GM23338 (cell line): ENCODE results near the gene SERPINE2. TPM values are rescaled to one million over a fixed set of nuclear protein-coding genes. Genes with fewer than 3 reads are reported as not detected.
A peak's percentile ranks its signal among the peaks of the same experiment; 100 is the strongest.

Experiments used
- ATAC-seq: fragments of 200-7000 bp; cut with Tn5 transposase; 3 replicates; pipeline ENCODE4 v1.9.1; 2020
- DNase-seq: peaks from one replicate; pipeline ENCODE4 v3.0.0-alpha.2; 2015; ENCODE audit warnings: low spot score
- H2AFZ ChIP-seq: fragments of 200-600 bp; sonication (generic); 2 replicates; pipeline ENCODE4 v1.8.0; 2016; ENCODE audit warnings: antibody characterized with exemption, mild to moderate bottlenecking, moderate library complexity
- H3F3A ChIP-seq: fragments of 200-600 bp; sonication (generic); replicated peaks from 2 replicates; pipeline ENCODE4 v1.8.0; 2017; ENCODE audit warnings: antibody characterized with exemption, mixed run types, low read depth
- H3K27ac ChIP-seq: fragments of 200-600 bp; sonication (generic); 2 replicates; pipeline ENCODE4 v1.6.1; 2016; ENCODE audit warnings: low read depth
- H3K27me3 ChIP-seq: fragments of 200-600 bp; sonication (generic); 2 replicates; pipeline ENCODE4 v1.8.0; 2016; ENCODE audit warnings: mild to moderate bottlenecking, mixed run types, moderate library complexity; ENCODE audit not compliant: insufficient read depth
- H3K36me3 ChIP-seq: fragments of 200-600 bp; sonication (generic); 2 replicates; pipeline ENCODE4 v1.8.0; 2016; ENCODE audit warnings: mild to moderate bottlenecking; ENCODE audit not compliant: insufficient read depth
- H3K4me1 ChIP-seq: fragments of 200-600 bp; sonication (generic); 2 replicates; pipeline ENCODE4 v1.8.0; 2016; ENCODE audit warnings: mild to moderate bottlenecking, moderate library complexity; ENCODE audit not compliant: insufficient read depth
- H3K4me2 ChIP-seq: fragments of 200-600 bp; sonication (generic); 2 replicates; pipeline ENCODE4 v1.7.1; 2017; ENCODE audit warnings: mixed run types
- H3K4me3 ChIP-seq: fragments of 200-600 bp; sonication (generic); 2 replicates; pipeline ENCODE4 v1.6.1; 2016; ENCODE audit warnings: mixed run types
- H3K79me2 ChIP-seq: fragments of 200-600 bp; sonication (generic); replicated peaks from 2 replicates; pipeline ENCODE4 v1.8.0; 2017; ENCODE audit warnings: mild to moderate bottlenecking; ENCODE audit not compliant: insufficient read depth
- H3K9me2 ChIP-seq: fragments of 200-600 bp; sonication (generic); 2 replicates; pipeline ENCODE4 v1.8.0; 2017; ENCODE audit not compliant: insufficient read depth
- H4K20me1 ChIP-seq: fragments of 200-600 bp; sonication (generic); replicated peaks from 2 replicates; pipeline ENCODE4 v1.8.0; 2017; ENCODE audit warnings: mild to moderate bottlenecking; ENCODE audit not compliant: insufficient read depth
- H3K27ac Mint-ChIP-seq: 2 replicates; pipeline ENCODE4 v1.8.0; 2020; ENCODE audit warnings: inconsistent platforms, mild to moderate bottlenecking, moderate library complexity, mixed read lengths
- H3K27me3 Mint-ChIP-seq: 3 replicates; pipeline ENCODE4 v1.8.0; 2022; ENCODE audit warnings: low read depth, mild to moderate bottlenecking, moderate library complexity, mixed read lengths, inconsistent platforms; ENCODE audit not compliant: insufficient read depth, poor library complexity
- H3K36me3 Mint-ChIP-seq: 3 replicates; pipeline ENCODE4 v1.8.0; 2021; ENCODE audit warnings: low read depth, mild to moderate bottlenecking, inconsistent platforms, moderate library complexity, mixed read lengths
- H3K4me1 Mint-ChIP-seq: 3 replicates; pipeline ENCODE4 v1.8.0; 2020; ENCODE audit warnings: mild to moderate bottlenecking, inconsistent platforms, mixed read lengths
- H3K4me3 Mint-ChIP-seq: 3 replicates; pipeline ENCODE4 v1.8.0; 2021; ENCODE audit warnings: moderate library complexity, mild to moderate bottlenecking, inconsistent platforms, mixed read lengths
- H3K9me3 Mint-ChIP-seq: 3 replicates; pipeline ENCODE4 v1.8.0; 2020; ENCODE audit warnings: moderate library complexity, mild to moderate bottlenecking, inconsistent platforms, mixed read lengths
- CREB1 ChIP-seq: fragments of 250-450 bp; sonication (Bioruptor Pico); IDR thresholded peaks from 2 replicates; pipeline ENCODE4 v1.5.0; 2020; ENCODE audit warnings: low read depth, mild to moderate bottlenecking, moderate library complexity
- CTCF ChIP-seq, 2 experiments: fragments of 200-600 bp in 1 of 2; sonication (generic) in 1 of 2; conservative IDR thresholded peaks; 2 replicates each; pipeline versions ENCODE4 v1.5.1 to v1.6.1; 2016 to 2017; ENCODE audit warnings: antibody characterized with exemption in 2 of 2, low read depth in 2 of 2, mild to moderate bottlenecking in 2 of 2, moderate library complexity in 1 of 2
- ETS1 ChIP-seq: IDR thresholded peaks from 2 replicates; pipeline ENCODE4 v1.6.1; 2016; ENCODE audit warnings: antibody characterized with exemption
- EZH2 ChIP-seq: fragments of 200-600 bp; sonication (generic); IDR thresholded peaks from one replicate; pipeline ENCODE4 v1.8.0; 2017; ENCODE audit warnings: antibody characterized with exemption, mild to moderate bottlenecking, low read depth; ENCODE audit not compliant: unreplicated experiment
- EZH2phosphoT487 ChIP-seq: fragments of 200-600 bp; sonication (generic); IDR thresholded peaks from one replicate; pipeline ENCODE4 v1.8.1; 2018; ENCODE audit warnings: antibody characterized with exemption; ENCODE audit not compliant: unreplicated experiment
- JUNB ChIP-seq: IDR thresholded peaks from one replicate; pipeline ENCODE4 v1.6.1; 2016; ENCODE audit warnings: antibody characterized with exemption; ENCODE audit not compliant: unreplicated experiment
- NANOG ChIP-seq: IDR thresholded peaks from 2 replicates; pipeline ENCODE4 v1.6.1; 2016; ENCODE audit warnings: antibody characterized with exemption, borderline replicate concordance
- POLR2AphosphoS5 ChIP-seq: IDR thresholded peaks from 2 replicates; pipeline ENCODE4 v1.6.1; 2016; ENCODE audit warnings: antibody characterized with exemption, low read depth
- REST ChIP-seq: IDR thresholded peaks from one replicate; pipeline ENCODE4 v1.6.1; 2018; ENCODE audit warnings: antibody characterized with exemption; ENCODE audit not compliant: unreplicated experiment
- STAT1 ChIP-seq: IDR thresholded peaks from one replicate; pipeline ENCODE4 v1.6.1; 2016; ENCODE audit warnings: antibody characterized with exemption; ENCODE audit not compliant: unreplicated experiment
- ZNF114 ChIP-seq: fragments of 250-450 bp; sonication (Bioruptor Pico); IDR thresholded peaks from 2 replicates; pipeline ENCODE4 v1.5.0; 2020; ENCODE audit warnings: mild to moderate bottlenecking, moderate library complexity
- ZNF331 ChIP-seq: fragments of 250-450 bp; sonication (Bioruptor Pico); IDR thresholded peaks from 2 replicates; pipeline ENCODE4 v1.5.0; 2020; ENCODE audit warnings: low read depth, mild to moderate bottlenecking, moderate library complexity
- ZNF462 ChIP-seq: fragments of 250-450 bp; sonication (Bioruptor Pico); IDR thresholded peaks from 2 replicates; pipeline ENCODE4 v1.5.0; 2020; ENCODE audit warnings: mild to moderate bottlenecking, moderate library complexity
- polyA plus RNA-seq: library from polyadenylated mRNA; unstranded; fragments of >200 nt; fragmentation: Nextera tagmentation; extraction: Ambion mirVana; gene quantifications from 2 replicates; pipeline ENCODE4 v1.2.1, GENCODE V29; 2016
- total RNA-seq: library from RNA; depleted of rRNA; stranded (reverse); fragments of >200 nt; shearing (Covaris generic); gene quantifications from 2 replicates; pipeline ENCODE4 v1.2.3, GENCODE V29; 2014

The SERPINE2 gene
- total and polyA plus RNA-seq, 2 experiments from 2014 or later = 38.6 to 44.2 TPM

GRCh38 chr2:223957092-223957851 is 81.8 kb downstream of the SERPINE2 start, which contains the start of gene MRPL44:
TSS of gene MRPL44 (plus strand) at chr2:223957463. CDS start at chr2:223957473, 10 bp downstream.
- Histone ChIP-seq H3K27me3 (no peaks in the 10 kb centered on the region), H4K20me1 (peaks cover 25% of the 10 kb centered on the region; the same call in 1 of the 2 replicates), H3K36me3 (peaks cover 10% of the 10 kb centered on the region; the same call in 1 of the 2 replicates), H3K27ac (peak within 1 kb of the TSS; percentile 73; the same call in 1 of the 2 replicates), H3K79me2 (peaks cover 50% of the 10 kb centered on the region), H3K4me3 (peak within 1 kb of the TSS; percentile 70), H3K4me1 (peaks cover 41% of the 10 kb centered on the region), H3F3A (no peaks in the 10 kb centered on the region), H3K9me2 (no peaks in the 10 kb centered on the region), H3K4me2 (peak within 1 kb of the TSS; percentile 86), H2AFZ (peak within 1 kb of the TSS; percentile 86)
- DNase-seq (peak; percentile 98), ATAC-seq (peak; percentile 99)
- Mint-ChIP-seq H3K9me3 (no peaks in the 10 kb centered on the region), H3K36me3 (peaks cover 28% of the 10 kb centered on the region), H3K4me1 (peaks cover 33% of the 10 kb centered on the region), H3K27ac (peak within 1 kb of the TSS; percentile 98), H3K27me3 (peaks cover 6% of the 10 kb centered on the region), H3K4me3 (peak within 1 kb of the TSS; percentile 97)
- TF ChIP-seq STAT1 (no peak), JUNB (no peak), POLR2AphosphoS5 (peak; percentile 88), REST (no peak), EZH2 (no peak), ZNF114 (CRISPR knock-in tag) (no peak), ETS1 (peak; percentile 81), CREB1 (CRISPR knock-in tag) (peak; percentile 79), ZNF462 (no peak), ZNF331 (CRISPR knock-in tag) (no peak), NANOG (no peak), EZH2phosphoT487 (no peak), CTCF (conservative IDR thresholded peaks at IDR 0.05; ENCODE audit: low read depth in 2 of 2) (no peak)
